ENCODE results near the gene DNTT.
"Not testable (repeated sequence)": the region's sequence is repeated elsewhere in the genome, so short reads cannot be mapped to it uniquely, and the experiment has no call there.

The DNTT gene

GRCh38 chr10:96306516-96306915 is 2.3 kb downstream of the DNTT start:
- no peak for DNase-seq (ENCODE audit: extremely low read depth in 1 of 2, low read depth in 1 of 2)

GRCh38 chr10:96308854-96309253 is 4.6 kb downstream of the DNTT start:
- not testable (repeated sequence) for DNase-seq (ENCODE audit: extremely low read depth in 1 of 2, low read depth in 1 of 2)

DNA sequence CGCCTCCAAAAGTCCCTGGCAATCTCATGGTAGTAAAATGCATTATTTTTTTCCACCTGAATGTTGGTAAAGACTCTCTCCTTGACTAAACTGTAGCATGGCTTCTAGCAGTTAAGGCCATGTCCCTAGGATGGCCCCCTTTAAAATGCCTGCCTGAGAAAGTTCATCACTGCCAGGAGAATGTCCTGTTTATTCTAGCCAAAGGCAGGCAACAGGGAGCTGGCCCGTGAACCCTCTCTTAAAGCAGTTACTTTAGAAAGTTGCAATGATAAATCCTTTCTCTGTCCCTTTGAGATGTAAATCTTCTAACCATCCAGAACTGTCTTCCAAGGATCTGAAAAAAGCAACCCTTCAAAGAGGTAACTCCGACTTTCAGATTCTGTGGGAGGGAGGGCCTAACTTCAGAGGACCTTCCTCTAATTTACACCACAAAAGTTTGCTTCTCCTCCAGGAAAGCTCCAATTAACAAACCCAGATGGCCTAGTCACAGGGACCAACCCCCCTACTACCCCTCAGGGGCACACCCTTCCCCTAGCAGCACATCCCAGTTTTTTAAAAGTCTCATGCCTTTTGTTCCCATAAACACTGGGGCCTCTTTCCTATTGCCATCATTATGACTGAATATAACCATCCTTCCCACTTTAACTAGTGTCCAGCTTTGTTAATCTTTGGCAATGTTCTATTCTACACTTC is 5.5 kb downstream of the DNTT start:
- no peak for DNase-seq (ENCODE audit: extremely low read depth in 1 of 2, low read depth in 1 of 2)

- DNase-seq (ENCODE audit: extremely low read depth in 1 of 2, low read depth in 1 of 2): no peak
Measured at GRCh38 chr10:96310321-96310669, 6.1 kb downstream of the DNTT start.

- no peak for DNase-seq (ENCODE audit: extremely low read depth in 1 of 2, low read depth in 1 of 2)
Measured at GRCh38 chr10:96311180-96311715, 7.0 kb downstream of the DNTT start.

DNA sequence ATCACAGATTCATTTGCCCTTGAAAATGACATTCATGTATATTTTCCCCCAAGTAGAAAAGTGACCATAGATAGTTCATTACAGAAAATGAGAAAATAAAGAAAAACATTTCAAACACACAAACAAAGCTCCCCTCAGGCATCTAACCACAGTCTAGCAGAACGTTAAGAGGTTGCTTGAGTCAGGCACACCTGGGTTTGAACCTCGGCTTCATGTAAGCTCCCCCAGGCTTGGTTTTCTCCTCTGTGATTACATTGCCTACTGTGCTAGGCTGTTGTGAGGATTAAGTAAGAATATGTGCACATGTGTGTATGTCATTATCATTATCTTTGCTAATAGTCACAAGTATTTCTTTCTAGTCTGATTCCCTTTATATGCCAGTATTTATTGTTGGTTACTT is 9.1 kb downstream of the DNTT start:
- no peak for DNase-seq (ENCODE audit: extremely low read depth in 1 of 2, low read depth in 1 of 2)

DNA sequence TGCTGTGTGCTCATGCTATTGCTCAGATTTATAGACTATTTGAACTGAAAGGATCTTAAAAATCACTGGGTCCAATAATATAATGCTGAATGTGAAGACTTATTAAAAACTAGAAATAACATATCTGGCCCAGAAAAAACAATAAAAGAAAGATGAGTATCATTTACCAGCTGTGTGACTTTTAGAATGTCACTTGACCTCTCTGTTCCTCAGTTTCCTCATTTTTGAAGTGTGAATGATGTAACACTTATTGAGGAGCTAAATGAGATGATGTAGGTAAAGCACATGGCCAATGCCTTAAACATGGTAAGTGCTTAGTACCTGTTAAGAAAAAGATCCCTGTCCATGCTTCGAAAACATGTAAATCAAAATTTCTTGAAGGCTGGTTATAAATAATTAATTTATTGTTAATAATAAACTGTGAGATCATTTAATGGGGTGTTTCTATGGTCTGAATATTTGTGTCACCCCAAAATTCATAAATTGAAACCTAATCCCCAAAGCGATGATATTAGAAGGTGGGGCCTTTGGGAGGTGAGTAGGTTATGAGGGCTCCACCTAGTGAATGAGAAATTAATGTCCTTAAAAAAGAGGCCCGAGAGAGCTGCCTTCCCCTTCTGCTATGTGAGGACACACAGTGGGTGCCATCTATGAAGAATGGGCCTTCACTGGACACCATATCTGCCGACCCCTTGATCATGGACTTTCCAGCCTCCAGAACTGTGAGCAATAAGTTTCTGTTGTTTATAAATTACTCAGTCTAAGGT is 13.0 kb downstream of the DNTT start:
- no peak for DNase-seq (ENCODE audit: extremely low read depth in 1 of 2, low read depth in 1 of 2)

DNA sequence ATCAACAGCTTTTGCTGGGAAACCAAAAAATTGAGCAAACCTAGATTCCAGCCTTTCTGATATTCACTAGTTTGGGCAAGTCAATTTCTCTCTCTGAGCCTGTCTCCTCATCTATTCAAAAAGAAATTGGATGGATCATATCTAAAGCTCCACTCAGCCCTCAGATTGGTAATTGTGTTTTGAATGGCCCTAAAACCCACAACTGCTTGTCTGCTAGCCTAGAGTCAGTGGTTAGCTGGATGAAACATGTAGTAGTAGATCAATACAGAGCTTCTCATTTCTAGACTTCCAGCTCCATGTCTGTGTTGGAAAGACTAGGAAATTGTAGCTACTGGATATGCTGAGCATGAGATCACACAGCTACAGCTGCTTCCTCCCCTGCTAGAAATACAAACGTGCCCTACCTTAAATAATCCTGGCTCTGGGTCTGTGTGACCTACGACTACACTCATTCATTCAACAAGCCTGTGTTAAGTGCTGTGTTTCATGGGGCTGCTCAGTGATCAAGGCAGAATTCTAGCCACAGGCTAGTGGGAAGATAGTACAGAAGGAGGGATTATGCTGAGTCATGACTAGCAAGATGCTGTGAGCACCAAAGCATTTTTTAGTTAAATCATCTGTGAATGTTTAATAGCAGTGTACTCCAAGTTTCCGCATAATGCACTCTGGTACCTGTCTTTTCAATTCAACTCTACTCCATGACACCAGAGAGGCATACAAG is 15.7 kb downstream of the DNTT start:
- no peak for DNase-seq (ENCODE audit: extremely low read depth in 1 of 2, low read depth in 1 of 2)

- DNase-seq (ENCODE audit: extremely low read depth in 1 of 2, low read depth in 1 of 2): no peak
Measured at GRCh38 chr10:96321822-96322221, 17.6 kb downstream of the DNTT start.

DNA sequence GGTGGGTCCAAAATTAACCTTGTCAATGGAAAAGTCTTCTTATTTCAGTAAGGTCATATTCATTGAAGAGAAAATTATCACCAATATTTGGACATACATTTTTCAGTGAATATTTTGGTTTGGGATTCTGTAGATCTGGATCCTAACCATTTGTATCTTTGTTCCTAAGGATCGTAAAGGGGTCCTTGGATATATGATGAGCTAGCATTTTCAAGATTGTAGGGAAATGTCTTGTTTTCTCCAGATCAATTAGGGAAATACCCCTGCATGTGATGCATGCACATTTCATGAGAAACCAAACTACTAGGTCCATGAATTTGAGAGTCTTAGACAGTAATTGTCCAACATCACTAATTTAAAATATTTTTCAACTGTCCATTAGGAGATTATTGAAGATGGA is 18.0 kb downstream of the DNTT start:
- no peak for DNase-seq (ENCODE audit: extremely low read depth in 1 of 2, low read depth in 1 of 2)

GRCh38 chr10:96324447-96324846 is 20.2 kb downstream of the DNTT start:
- no peak for DNase-seq (ENCODE audit: extremely low read depth in 1 of 2, low read depth in 1 of 2)

- no peak for DNase-seq (ENCODE audit: extremely low read depth in 1 of 2, low read depth in 1 of 2)
Measured at GRCh38 chr10:96325719-96326373, 21.6 kb downstream of the DNTT start.

GRCh38 chr10:96327462-96327861 is 23.2 kb downstream of the DNTT start:
- no peak for DNase-seq (ENCODE audit: extremely low read depth in 1 of 2, low read depth in 1 of 2)

DNA sequence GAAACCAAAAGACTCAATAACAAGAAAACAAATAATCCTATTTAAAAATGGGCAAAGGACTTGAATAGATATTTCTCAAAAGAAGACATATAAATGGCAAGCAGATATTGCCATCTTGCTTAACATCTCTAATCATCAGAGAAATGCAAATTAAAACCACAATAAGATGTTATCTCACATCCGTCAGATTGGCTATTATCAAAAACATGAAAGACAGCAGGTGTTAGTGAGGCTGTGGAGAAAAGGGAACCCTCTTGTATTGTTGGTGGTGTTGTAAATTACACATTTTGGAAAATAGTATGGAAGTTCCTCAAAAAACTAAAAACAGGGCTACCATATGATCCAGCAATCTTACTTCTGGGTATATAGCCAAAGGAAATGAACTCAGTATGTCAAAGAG is 28.9 kb downstream of the DNTT start:
- DNase-seq (ENCODE audit: extremely low read depth in 1 of 2, low read depth in 1 of 2): no peak

DNA sequence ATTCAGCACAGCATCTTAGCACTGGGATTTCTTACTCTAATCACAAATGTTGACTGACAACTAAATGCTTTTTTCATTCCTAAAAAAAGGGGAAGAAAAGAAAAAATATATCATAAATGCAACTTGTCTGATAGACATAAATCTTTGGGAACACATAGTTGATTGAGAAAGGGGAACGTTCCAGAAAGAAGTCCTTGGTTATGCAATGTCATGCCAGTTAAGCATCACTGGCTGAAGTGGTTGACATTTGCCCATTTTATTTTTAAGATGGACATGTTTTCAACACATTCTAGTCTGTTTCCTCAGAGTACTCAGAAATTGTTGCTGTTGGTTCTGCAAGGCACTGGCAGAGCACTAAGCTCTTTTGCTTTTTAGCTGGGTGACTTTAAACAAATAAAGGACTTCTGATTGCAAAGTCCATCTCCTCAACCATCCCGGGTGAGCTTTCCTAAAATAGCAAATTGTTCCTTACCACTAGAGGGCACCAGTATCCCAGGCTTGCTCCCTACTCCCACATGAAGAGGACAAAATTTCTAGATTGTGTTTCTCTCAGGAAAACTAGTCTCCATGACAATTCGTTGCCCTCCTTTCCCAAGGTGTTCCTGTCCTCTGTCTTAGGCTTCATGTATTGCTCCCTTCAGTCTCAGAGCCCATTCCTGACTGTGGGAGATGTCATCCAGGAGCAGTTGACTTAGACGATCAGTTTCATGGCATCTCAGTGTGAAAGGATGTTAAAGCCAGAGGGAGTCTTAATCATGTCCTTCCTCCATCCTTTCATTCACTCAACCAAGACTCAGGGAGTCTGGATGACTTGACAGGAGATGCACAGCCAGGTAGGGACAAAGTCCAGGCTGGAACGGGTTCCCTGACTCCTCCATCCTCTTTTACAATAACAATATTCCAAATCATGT is 30.6 kb downstream of the DNTT start:
- DNase-seq (ENCODE audit: extremely low read depth in 1 of 2, low read depth in 1 of 2): no peak

- no peak for DNase-seq (ENCODE audit: extremely low read depth in 1 of 2, low read depth in 1 of 2)
Measured at GRCh38 chr10:96337106-96337505, 32.9 kb downstream of the DNTT start.

- DNase-seq (ENCODE audit: extremely low read depth in 1 of 2, low read depth in 1 of 2): no peak
Measured at GRCh38 chr10:96338279-96338925, 34.2 kb downstream of the DNTT start.

- DNase-seq (ENCODE audit: extremely low read depth in 1 of 2, low read depth in 1 of 2): no peak
Measured at GRCh38 chr10:96339383-96339782, 35.1 kb downstream of the DNTT start.
